Mucosa of gallbladder (tissue), 1 donor: Measurements from ENCODE around the gene CRBN. TPM values are rescaled to one million over a fixed set of nuclear protein-coding genes. Genes with fewer than 3 reads are reported as not detected.

Source experiments
- DNase-seq: peaks from one replicate; pipeline ENCODE4 v3.0.0-alpha.2; 2020; ENCODE audit warnings: low spot score
- total RNA-seq: library from RNA; stranded (reverse); gene quantifications from one replicate; pipeline ENCODE4 v1.2.1, GENCODE V29; 2021
- donor health status: DM: no; HTN: no; CAD: no.

CRBN gene
- total RNA-seq, result 48.0 TPM

- peak; percentile 91 for DNase-seq
Observed at GRCh38 chr3:3179407-3180094, at the start of gene CRBN. CRBN (minus strand) TSS chr3:3179691; CDS start chr3:3179687, 4 bp downstream.

- no peak for DNase-seq
Observed at GRCh38 chr3:3227640-3228039, 48.1 kb upstream of the CRBN start.

- DNase-seq, result no peak
Observed at GRCh38 chr3:3221528-3221927, 42.0 kb upstream of the CRBN start.

- no peak for DNase-seq
Observed at GRCh38 chr3:3216401-3216800, 36.9 kb upstream of the CRBN start.

GRCh38 chr3:3212781-3213440 lies 33.4 kb upstream of the CRBN start:
- no peak for DNase-seq

- no peak for DNase-seq
Observed at GRCh38 chr3:3209714-3210113, 30.2 kb upstream of the CRBN start.

- DNase-seq, result no peak
Observed at GRCh38 chr3:3209057-3209456, 29.6 kb upstream of the CRBN start.

- DNase-seq, result no peak
Observed at GRCh38 chr3:3201611-3202010, 22.1 kb upstream of the CRBN start.

- peak; percentile 45 for DNase-seq
Observed at GRCh38 chr3:3200632-3201212, 21.2 kb upstream of the CRBN start.

- DNase-seq, result no peak
Observed at GRCh38 chr3:3199306-3199705, 19.8 kb upstream of the CRBN start.

GRCh38 chr3:3196148-3196861 lies 16.8 kb upstream of the CRBN start:
- DNase-seq, result no peak

- DNase-seq, result no peak
Observed at GRCh38 chr3:3194861-3195260, 15.4 kb upstream of the CRBN start.

GRCh38 chr3:3192286-3192675 lies 12.8 kb upstream of the CRBN start:
- DNase-seq, result no peak

GRCh38 chr3:3191675-3192285 lies 12.3 kb upstream of the CRBN start:
- peak; percentile 19 for DNase-seq

GRCh38 chr3:3189961-3190360 lies 10.5 kb upstream of the CRBN start:
- no peak for DNase-seq

GRCh38 chr3:3189102-3189727 lies 9.7 kb upstream of the CRBN start:
- DNase-seq, result no peak

GRCh38 chr3:3184876-3185275 lies 5.4 kb upstream of the CRBN start:
- DNase-seq, result no peak

- DNase-seq, result no peak
Observed at GRCh38 chr3:3180456-3180855, 965 bp upstream of the CRBN start.

GRCh38 chr3:3178498-3179328 lies 778 bp downstream of the CRBN start:
- DNase-seq, result no peak

- no peak for DNase-seq
Observed at GRCh38 chr3:3177861-3178497, 1.5 kb downstream of the CRBN start.
